ENCODE results near the gene SUSD6. TPM values are rescaled to one million over a fixed set of nuclear protein-coding genes. Genes with fewer than 3 reads are reported as not detected.
A peak's percentile ranks its signal among the peaks of the same experiment; 100 is the strongest.

Gene SUSD6
- total and polyA plus RNA-seq, 2 experiments from 2014 or later: 15.7 to 28.4 TPM

DNA sequence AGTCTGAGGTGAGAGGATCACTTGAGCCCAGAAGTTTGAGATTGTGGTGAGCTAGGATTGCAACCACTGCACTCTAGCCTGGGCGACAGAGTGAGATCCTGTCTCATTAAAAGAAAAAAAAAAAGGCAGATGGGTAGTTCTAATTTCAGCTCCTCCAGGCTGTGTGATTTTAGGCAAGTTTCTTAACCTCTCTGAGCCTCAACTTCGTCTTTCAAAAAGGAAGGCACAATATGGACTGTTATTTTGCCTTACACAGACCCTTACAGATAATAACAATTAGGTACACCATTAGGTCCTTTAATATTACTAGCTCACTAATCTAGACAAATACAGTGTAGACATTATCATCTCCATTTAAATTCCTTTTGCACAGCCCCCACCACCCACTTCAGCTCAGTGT is 31.9 kb upstream of the SUSD6 start:
- peak overlapping the region; percentile 61 for H3K27ac ChIP-seq
- H3K79me2 ChIP-seq: no peaks in the 10 kb centered on the region
- 80% methylated on average over 2 of the region's 2 CpGs for WGBS (ENCODE audit: low lambda C conversion rate, missing lambda C conversion rate)
- H2AFZ ChIP-seq: no peak overlapping the region
- no peak overlapping the region for H3K4me3 ChIP-seq
- peaks cover 7% of the 10 kb centered on the region for H3K27me3 ChIP-seq
- DNase-seq (ENCODE audit: low spot score): no peak
- peaks cover 6% of the 10 kb centered on the region for H3K4me1 ChIP-seq (ENCODE audit: insufficient read depth)
- H3K9me3 ChIP-seq (ENCODE audit: low read depth): no peaks in the 10 kb centered on the region
- TF ChIP-seq EZH2phosphoT487 (IDR thresholded peaks at IDR 0.05; ENCODE audit: low read depth, severe bottlenecking, unreplicated experiment): no peak
- TF ChIP-seq, protein P1, sequence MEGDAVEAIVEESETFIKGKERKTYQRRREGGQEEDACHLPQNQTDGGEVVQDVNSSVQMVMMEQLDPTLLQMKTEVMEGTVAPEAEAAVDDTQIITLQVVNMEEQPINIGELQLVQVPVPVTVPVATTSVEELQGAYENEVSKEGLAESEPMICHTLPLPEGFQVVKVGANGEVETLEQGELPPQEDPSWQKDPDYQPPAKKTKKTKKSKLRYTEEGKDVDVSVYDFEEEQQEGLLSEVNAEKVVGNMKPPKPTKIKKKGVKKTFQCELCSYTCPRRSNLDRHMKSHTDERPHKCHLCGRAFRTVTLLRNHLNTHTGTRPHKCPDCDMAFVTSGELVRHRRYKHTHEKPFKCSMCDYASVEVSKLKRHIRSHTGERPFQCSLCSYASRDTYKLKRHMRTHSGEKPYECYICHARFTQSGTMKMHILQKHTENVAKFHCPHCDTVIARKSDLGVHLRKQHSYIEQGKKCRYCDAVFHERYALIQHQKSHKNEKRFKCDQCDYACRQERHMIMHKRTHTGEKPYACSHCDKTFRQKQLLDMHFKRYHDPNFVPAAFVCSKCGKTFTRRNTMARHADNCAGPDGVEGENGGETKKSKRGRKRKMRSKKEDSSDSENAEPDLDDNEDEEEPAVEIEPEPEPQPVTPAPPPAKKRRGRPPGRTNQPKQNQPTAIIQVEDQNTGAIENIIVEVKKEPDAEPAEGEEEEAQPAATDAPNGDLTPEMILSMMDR (IDR thresholded peaks at IDR 0.05; ENCODE audit: poor library complexity): no peak
- no peak for TF ChIP-seq EZH2 (IDR thresholded peaks at IDR 0.05; ENCODE audit: borderline replicate concordance)
- no peaks in the 10 kb centered on the region for H3K9me2 ChIP-seq (replicated peaks; ENCODE audit: insufficient read depth)
- no peak overlapping the region for H3K4me2 ChIP-seq
- no peaks in the 10 kb centered on the region for H3K36me3 ChIP-seq (replicated peaks; ENCODE audit: insufficient read depth, low read depth)
- no peaks in the 10 kb centered on the region for H4K20me1 ChIP-seq (ENCODE audit: insufficient read depth, poor library complexity, severe bottlenecking)

DNA sequence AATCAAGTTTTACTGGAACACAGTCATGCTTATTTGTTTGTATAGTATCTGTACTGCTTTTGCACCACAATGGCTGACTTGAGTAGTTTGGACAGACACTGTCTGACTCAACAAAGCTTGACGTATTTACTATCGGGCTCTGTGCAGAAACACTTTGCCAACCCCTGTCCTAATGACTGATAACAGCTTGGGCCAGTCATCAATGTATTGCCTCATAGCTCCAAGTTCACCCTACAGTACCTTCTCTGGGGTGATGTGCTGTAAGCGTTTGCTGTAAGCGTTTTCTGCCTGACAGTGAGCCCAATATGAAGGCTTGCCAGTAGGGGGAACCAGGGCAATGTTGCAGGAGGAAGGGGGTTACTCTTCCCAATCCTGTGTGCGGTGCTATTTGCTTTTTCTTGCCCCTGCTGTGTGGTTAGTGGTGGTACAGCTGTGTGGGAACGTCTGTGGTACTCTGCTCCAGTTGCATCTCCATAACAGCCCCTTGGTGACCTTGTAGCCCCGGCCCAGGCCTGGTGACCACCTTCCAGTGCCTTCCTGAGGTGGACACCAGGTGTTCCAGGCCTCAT is 31.3 kb upstream of the SUSD6 start:
- 24% methylated on average over 7 of the region's 7 CpGs for WGBS (ENCODE audit: low lambda C conversion rate, missing lambda C conversion rate)
- H3K4me2 ChIP-seq: no peak overlapping the region
- H3K9me2 ChIP-seq (replicated peaks; ENCODE audit: insufficient read depth): no peaks in the 10 kb centered on the region
- TF ChIP-seq, protein P1 (IDR thresholded peaks at IDR 0.05; ENCODE audit: poor library complexity): peak; percentile 48
- TF ChIP-seq EZH2phosphoT487 (IDR thresholded peaks at IDR 0.05; ENCODE audit: low read depth, severe bottlenecking, unreplicated experiment): no peak
- H3K4me3 ChIP-seq: no peak overlapping the region
- H3K36me3 ChIP-seq (replicated peaks; ENCODE audit: insufficient read depth, low read depth): no peaks in the 10 kb centered on the region
- H4K20me1 ChIP-seq (ENCODE audit: insufficient read depth, poor library complexity, severe bottlenecking): no peaks in the 10 kb centered on the region
- H3K4me1 ChIP-seq (ENCODE audit: insufficient read depth): peaks cover 6% of the 10 kb centered on the region
- DNase-seq (ENCODE audit: low spot score): peak; percentile 85
- no peaks in the 10 kb centered on the region for H3K79me2 ChIP-seq
- no peak overlapping the region for H2AFZ ChIP-seq
- H3K9me3 ChIP-seq (ENCODE audit: low read depth): no peaks in the 10 kb centered on the region
- H3K27ac ChIP-seq: peak overlapping the region; percentile 53
- H3K27me3 ChIP-seq: peaks cover 7% of the 10 kb centered on the region

DNA sequence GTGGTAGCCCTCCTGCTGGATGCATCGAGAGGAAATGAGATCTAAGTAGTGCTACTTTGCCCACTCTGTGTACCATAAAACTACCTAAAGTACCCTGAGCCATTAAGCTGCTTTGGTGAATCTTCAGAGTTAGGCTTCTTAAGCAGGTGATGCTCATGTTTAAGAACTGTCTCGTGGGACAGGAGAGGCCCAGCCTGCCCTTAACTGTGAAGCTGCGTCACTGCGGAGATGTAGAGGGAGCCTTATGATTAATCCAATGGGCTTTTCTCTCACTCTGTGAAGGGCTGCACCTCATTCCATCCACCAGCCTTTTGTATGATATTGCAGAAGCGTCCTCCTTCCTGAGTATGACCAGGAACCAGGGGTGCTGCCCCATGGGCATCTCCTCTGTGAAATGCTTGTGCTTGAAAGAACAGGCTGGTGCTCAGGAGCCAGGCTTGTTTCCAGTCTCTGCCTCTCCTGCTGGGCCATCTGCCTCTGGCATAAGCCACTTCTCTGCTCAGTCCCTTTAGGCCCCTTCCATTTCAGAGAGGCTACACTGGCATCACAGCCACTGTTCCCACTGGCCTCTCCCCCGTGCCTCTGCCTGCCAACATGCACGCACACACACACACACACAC is 30.0 kb upstream of the SUSD6 start:
- WGBS (ENCODE audit: low lambda C conversion rate, missing lambda C conversion rate): 86% methylated on average over 7 of the region's 7 CpGs
- Histone ChIP-seq H3K79me2 (no peaks in the 10 kb centered on the region), H3K9me3 (ENCODE audit: low read depth) (no peaks in the 10 kb centered on the region), H3K9me2 (replicated peaks; ENCODE audit: insufficient read depth) (no peaks in the 10 kb centered on the region), H4K20me1 (ENCODE audit: insufficient read depth, poor library complexity, severe bottlenecking) (no peaks in the 10 kb centered on the region), H3K27me3 (peaks cover 2% of the 10 kb centered on the region), H3K27ac (no peak overlapping the region), H3K4me1 (ENCODE audit: insufficient read depth) (peaks cover 6% of the 10 kb centered on the region), H3K4me3 (no peak overlapping the region), H2AFZ (no peak overlapping the region), H3K4me2 (no peak overlapping the region), H3K36me3 (replicated peaks; ENCODE audit: insufficient read depth, low read depth) (no peaks in the 10 kb centered on the region)
- no peak for DNase-seq (ENCODE audit: low spot score)
- TF ChIP-seq EZH2phosphoT487 (IDR thresholded peaks at IDR 0.05; ENCODE audit: low read depth, severe bottlenecking, unreplicated experiment) (no peak), EZH2 (IDR thresholded peaks at IDR 0.05; ENCODE audit: borderline replicate concordance) (no peak)
- TF ChIP-seq, protein P1 (IDR thresholded peaks at IDR 0.05; ENCODE audit: poor library complexity): no peak
